ENCODE measurements around the gene ERVH48-1. TPM values are rescaled to one million over a fixed set of nuclear protein-coding genes. Genes with fewer than 3 reads are reported as not detected.
"Not testable (repeated sequence)": the region's sequence is repeated elsewhere in the genome, so short reads cannot be mapped to it uniquely, and the experiment has no call there.

ERVH48-1 gene
- total RNA-seq, 1 experiment from 2014 or later: not detected

DNA sequence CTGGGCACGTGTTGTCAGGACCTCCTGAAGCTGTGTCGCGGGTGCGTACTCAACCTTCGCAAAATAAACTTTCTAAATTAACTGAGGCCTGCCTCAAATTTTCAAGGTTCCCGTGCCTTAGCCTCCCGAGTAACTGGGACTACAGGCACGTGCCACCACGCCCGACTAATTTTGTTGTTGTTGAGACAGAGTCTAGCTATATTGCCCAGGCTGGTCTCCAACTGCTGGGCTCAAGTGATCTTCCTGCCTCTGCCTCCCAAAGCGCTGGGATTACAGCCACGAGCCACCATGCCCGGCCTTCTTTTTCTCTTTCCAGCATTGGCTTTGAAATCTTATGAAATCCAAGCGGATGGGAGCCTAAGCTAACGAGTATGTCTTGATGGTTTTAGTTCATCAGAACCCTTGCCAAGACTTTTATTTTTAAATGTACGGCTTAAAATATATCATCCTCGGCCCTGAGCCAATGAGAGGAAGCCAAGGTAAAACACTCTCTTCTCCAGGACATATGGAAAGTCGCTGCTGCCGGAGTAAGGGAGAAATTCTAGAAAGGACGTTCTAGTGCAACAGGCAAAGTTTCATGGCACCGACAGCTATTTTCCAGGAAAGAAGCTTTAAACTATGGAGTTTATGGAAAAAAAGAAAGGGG lies 12.7 kb upstream of the ERVH48-1 start:
- no peak overlapping the region for H3K27ac ChIP-seq (ENCODE audit: low read length)
- peaks cover 16% of the 10 kb centered on the region for H3K4me1 ChIP-seq (ENCODE audit: insufficient read depth, low read length)
- no peaks in the 10 kb centered on the region for H4K20me1 ChIP-seq (ENCODE audit: low read length)
- no peak overlapping the region for H3K9ac ChIP-seq (ENCODE audit: low read length)
- intact Hi-C loops (cut with micrococcal nuclease): no loop called here
- no peaks in the 10 kb centered on the region for H3K27me3 ChIP-seq (ENCODE audit: low read length)
- DNase-seq (no peak), ATAC-seq (no peak)
- H2AFZ ChIP-seq (ENCODE audit: low read length): no peak overlapping the region
- no peak overlapping the region for H3K4me3 ChIP-seq (ENCODE audit: low read length)
- no peak overlapping the region for H3K4me2 ChIP-seq (ENCODE audit: low read length)
- H3K36me3 ChIP-seq (ENCODE audit: low read depth, low read length): no peaks in the 10 kb centered on the region
- TF ChIP-seq EZH2phosphoT487 (IDR thresholded peaks at IDR 0.05; ENCODE audit: borderline replicate concordance, low read length) (no peak), EZH2 (IDR thresholded peaks at IDR 0.05; ENCODE audit: low read length, unreplicated experiment) (no peak)
- TF ChIP-seq, protein P1, sequence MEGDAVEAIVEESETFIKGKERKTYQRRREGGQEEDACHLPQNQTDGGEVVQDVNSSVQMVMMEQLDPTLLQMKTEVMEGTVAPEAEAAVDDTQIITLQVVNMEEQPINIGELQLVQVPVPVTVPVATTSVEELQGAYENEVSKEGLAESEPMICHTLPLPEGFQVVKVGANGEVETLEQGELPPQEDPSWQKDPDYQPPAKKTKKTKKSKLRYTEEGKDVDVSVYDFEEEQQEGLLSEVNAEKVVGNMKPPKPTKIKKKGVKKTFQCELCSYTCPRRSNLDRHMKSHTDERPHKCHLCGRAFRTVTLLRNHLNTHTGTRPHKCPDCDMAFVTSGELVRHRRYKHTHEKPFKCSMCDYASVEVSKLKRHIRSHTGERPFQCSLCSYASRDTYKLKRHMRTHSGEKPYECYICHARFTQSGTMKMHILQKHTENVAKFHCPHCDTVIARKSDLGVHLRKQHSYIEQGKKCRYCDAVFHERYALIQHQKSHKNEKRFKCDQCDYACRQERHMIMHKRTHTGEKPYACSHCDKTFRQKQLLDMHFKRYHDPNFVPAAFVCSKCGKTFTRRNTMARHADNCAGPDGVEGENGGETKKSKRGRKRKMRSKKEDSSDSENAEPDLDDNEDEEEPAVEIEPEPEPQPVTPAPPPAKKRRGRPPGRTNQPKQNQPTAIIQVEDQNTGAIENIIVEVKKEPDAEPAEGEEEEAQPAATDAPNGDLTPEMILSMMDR (conservative IDR thresholded peaks at IDR 0.05; ENCODE audit: low read depth, low read length): no peak
- no TSS peak for BruUV-seq (replicated peaks)
- H3F3A ChIP-seq (ENCODE audit: low read length, unreplicated experiment): no peaks in the 10 kb centered on the region
- no peaks in the 10 kb centered on the region for H3K9me2 ChIP-seq (replicated peaks; ENCODE audit: low read length)
- POLR2A ChIA-PET (ENCODE audit: unreplicated experiment): no interaction called here
- no peaks in the 10 kb centered on the region for H3K9me3 ChIP-seq (ENCODE audit: low read length)
- CTCF ChIA-PET: no interaction called here
- H3K79me2 ChIP-seq (ENCODE audit: low read length): no peaks in the 10 kb centered on the region

DNA sequence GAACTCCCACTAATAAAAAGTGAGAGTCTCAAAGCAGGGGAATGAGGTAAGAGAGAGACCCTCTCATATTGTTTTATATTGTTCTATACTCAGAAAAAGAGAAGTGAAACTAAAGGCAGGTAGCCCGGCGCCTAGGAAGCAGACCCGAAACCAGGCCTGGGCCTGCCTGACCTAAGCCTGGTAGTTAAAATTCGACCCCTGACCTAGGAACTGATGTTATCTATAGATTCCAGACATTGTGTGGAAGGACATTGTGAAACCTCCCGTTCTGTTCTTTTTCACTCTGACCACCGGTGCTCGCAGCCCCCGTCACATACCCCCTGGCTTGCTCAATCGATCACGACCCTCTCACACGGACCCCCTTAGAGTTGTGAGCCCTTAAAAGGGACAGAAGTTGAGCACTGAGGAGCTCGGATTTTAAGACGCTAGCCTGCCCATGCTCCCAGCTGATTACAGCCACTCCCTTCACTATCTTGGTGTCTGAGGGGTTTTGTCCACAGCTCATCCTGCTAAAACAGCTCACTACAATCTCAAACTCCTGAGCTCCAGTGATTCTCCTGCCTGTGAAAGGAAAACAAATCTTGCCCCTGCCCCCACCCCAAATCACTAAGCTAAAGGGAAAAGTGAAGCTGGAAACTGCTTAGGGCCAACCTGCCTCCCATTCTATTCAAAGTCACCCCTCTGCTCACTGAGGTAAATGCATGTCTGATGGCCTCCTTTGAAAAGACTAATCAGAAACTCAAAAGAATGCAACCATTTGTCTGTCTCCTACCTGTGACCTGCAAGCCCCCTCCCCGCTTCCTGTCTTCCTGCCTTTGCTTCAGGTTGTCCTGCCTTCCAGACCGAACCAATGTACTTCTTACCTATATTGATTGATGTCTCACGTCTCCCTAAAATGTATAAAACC lies 11.9 kb upstream of the ERVH48-1 start:
- CTCF ChIA-PET; H3K79me2 ChIP-seq (ENCODE audit: low read length); ATAC-seq; H3K9me2 ChIP-seq (replicated peaks; ENCODE audit: low read length); H3K27me3 ChIP-seq (ENCODE audit: low read length); H3K27ac ChIP-seq (ENCODE audit: low read length); H3K4me3 ChIP-seq (ENCODE audit: low read length); H2AFZ ChIP-seq (ENCODE audit: low read length); POLR2A ChIA-PET (ENCODE audit: unreplicated experiment); H3F3A ChIP-seq (ENCODE audit: low read length, unreplicated experiment); BruUV-seq (replicated peaks); intact Hi-C loops (cut with micrococcal nuclease); H3K9ac ChIP-seq (ENCODE audit: low read length); H3K9me3 ChIP-seq (ENCODE audit: low read length); H4K20me1 ChIP-seq (ENCODE audit: low read length); DNase-seq; H3K4me2 ChIP-seq (ENCODE audit: low read length); H3K36me3 ChIP-seq (ENCODE audit: low read depth, low read length): not testable (repeated sequence)
- peaks cover 16% of the 10 kb centered on the region for H3K4me1 ChIP-seq (ENCODE audit: insufficient read depth, low read length)

DNA sequence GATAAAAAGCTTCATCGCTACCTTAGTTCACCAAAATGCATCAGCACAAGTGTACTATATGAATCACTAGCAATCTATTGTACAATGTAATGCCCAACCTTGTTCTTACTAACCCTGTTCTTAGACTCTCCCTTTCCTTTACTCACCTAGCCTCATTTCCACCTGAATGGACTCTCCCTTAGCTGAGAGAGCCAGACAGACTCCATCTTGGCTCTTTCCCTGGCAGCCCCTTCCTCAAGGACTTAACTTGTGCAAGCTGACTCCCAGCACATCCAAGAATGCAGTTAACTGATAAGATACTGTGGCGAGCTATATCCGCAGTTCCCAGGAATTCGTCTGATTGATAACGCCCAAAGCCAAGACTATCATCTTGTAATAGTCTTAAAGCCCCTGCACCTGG lies 10.9 kb upstream of the ERVH48-1 start:
- H3K9ac ChIP-seq (ENCODE audit: low read length); H3K4me2 ChIP-seq (ENCODE audit: low read length); H4K20me1 ChIP-seq (ENCODE audit: low read length); intact Hi-C loops (cut with micrococcal nuclease); H2AFZ ChIP-seq (ENCODE audit: low read length); H3K9me2 ChIP-seq (replicated peaks; ENCODE audit: low read length); H3K27me3 ChIP-seq (ENCODE audit: low read length); H3K27ac ChIP-seq (ENCODE audit: low read length); ATAC-seq; DNase-seq; CTCF ChIA-PET; H3K9me3 ChIP-seq (ENCODE audit: low read length); BruUV-seq (replicated peaks); H3K4me1 ChIP-seq (ENCODE audit: insufficient read depth, low read length); H3K4me3 ChIP-seq (ENCODE audit: low read length); H3F3A ChIP-seq (ENCODE audit: low read length, unreplicated experiment); H3K36me3 ChIP-seq (ENCODE audit: low read depth, low read length); H3K79me2 ChIP-seq (ENCODE audit: low read length); POLR2A ChIA-PET (ENCODE audit: unreplicated experiment): not testable (repeated sequence)

DNA sequence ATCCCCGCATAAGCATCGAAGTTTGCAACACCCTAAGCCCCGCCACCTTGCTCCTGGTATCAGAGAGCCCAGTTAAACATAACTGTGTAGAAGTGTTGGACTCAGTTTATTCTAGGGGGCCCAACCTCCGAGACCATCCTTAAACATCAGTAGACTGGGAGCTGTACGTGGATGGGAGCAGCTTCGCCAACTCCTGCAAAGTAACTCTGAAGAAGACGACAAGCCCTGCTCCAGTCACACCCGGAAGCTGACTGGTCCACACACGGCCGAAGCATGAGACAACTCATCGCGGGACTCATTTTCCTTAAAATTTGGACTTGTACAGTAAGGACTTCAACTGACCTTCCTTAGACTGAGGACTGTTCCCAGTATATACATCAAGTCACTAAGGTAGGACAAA lies 8.5 kb upstream of the ERVH48-1 start:
- H3K4me2 ChIP-seq (ENCODE audit: low read length); H3K9ac ChIP-seq (ENCODE audit: low read length); H4K20me1 ChIP-seq (ENCODE audit: low read length); H3K27ac ChIP-seq (ENCODE audit: low read length); H2AFZ ChIP-seq (ENCODE audit: low read length); POLR2A ChIA-PET (ENCODE audit: unreplicated experiment); H3K9me3 ChIP-seq (ENCODE audit: low read length); intact Hi-C loops (cut with micrococcal nuclease); H3K79me2 ChIP-seq (ENCODE audit: low read length); H3F3A ChIP-seq (ENCODE audit: low read length, unreplicated experiment); H3K9me2 ChIP-seq (replicated peaks; ENCODE audit: low read length); H3K36me3 ChIP-seq (ENCODE audit: low read depth, low read length); H3K4me1 ChIP-seq (ENCODE audit: insufficient read depth, low read length); DNase-seq; H3K27me3 ChIP-seq (ENCODE audit: low read length); ATAC-seq; H3K4me3 ChIP-seq (ENCODE audit: low read length); BruUV-seq (replicated peaks): not testable (repeated sequence)
- CTCF ChIA-PET: interaction anchor here (0.7 kb wide), 1 partner anchor 1442 kb away, joined by 4 read pairs; no protein-coding TSS in a partner anchor

DNA sequence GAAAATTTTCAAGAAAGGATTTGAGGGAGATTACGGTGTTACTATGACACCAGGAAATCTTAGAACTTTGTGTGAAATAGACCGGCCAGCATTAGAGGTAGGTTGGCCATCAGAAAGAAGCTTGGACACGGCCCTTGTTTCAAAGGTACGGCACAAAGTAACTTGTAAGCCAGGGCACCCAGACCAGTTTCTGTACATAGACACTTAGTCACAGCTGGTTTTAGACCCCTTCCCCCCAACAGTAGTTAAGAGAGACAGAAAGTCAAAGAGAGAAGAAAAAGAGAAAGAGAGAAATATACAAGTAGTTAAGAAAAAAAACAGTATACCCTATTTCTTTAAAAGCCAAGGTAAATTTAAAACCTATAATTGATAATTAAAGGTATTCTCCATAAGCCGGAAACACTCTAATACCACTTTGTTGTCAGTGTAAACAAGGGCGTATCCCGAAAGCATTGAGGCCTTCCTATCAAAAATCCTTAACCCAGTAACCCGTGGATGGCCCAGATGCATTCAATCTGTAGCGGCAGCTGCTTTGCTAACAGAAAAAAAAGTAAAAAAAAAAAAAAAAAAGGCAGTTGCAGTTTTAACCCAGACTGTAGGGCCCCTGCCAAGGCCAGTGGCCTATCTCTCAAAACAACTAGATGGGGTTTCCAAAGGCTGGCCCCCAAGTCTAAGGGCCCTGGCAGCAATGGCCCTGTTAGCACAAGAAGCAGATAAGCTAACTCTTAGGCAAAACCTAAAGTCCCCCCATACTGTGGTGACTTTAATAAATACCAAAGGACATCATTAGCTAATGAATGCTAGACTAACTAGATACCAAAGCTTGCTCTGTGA lies 7.9 kb upstream of the ERVH48-1 start:
- DNase-seq; H3K9me2 ChIP-seq (replicated peaks; ENCODE audit: low read length); H3K27me3 ChIP-seq (ENCODE audit: low read length); H3K4me1 ChIP-seq (ENCODE audit: insufficient read depth, low read length); H3K4me3 ChIP-seq (ENCODE audit: low read length); H2AFZ ChIP-seq (ENCODE audit: low read length); H3F3A ChIP-seq (ENCODE audit: low read length, unreplicated experiment); ATAC-seq; H3K4me2 ChIP-seq (ENCODE audit: low read length); BruUV-seq (replicated peaks); H3K36me3 ChIP-seq (ENCODE audit: low read depth, low read length); H3K79me2 ChIP-seq (ENCODE audit: low read length); H3K9me3 ChIP-seq (ENCODE audit: low read length); H4K20me1 ChIP-seq (ENCODE audit: low read length); H3K9ac ChIP-seq (ENCODE audit: low read length); H3K27ac ChIP-seq (ENCODE audit: low read length); intact Hi-C loops (cut with micrococcal nuclease); CTCF ChIA-PET: not testable (repeated sequence)
- POLR2A ChIA-PET (ENCODE audit: unreplicated experiment): interaction anchor here (0.6 kb wide), 1 partner anchor 41 kb away, joined by 8 read pairs; no protein-coding TSS in a partner anchor
